Fibroblast of peridontal ligament (primary cell): ENCODE data around the gene SP9.

Experiments used
- DNase-seq: peaks from one replicate; pipeline ENCODE4 v3.0.0-alpha.2; 2010; ENCODE audit errors: extremely low read depth

Gene SP9

GRCh38 chr2:174333372-174334277 is 1.1 kb upstream of the SP9 start:
- peak; percentile 54 for DNase-seq

DNA sequence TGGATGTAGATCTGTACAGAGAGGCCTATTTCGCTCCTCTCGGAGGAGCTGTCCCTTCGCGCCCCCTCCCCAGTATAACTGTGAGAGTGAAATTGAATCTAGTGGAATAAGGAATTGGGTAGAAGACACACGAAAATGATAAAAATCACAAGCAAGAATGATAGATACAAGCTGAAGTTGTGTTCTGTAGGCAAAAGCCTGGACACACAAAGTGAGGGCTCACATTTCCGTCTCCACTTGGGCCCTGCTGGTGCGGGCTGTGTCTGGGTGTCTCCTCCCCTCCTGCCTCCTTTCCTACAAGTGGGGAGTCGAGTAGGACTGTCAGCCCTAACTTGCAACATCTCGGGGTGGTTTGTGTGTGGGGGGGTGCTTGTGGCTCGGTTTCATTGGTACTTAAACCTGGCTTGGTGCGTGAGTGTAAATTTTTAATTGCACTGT is 457 bp upstream of the SP9 start:
- DNase-seq = peak; percentile 75

- DNase-seq = no peak
Measured at GRCh38 chr2:174335254-174335987, 667 bp downstream of the SP9 start.

DNA sequence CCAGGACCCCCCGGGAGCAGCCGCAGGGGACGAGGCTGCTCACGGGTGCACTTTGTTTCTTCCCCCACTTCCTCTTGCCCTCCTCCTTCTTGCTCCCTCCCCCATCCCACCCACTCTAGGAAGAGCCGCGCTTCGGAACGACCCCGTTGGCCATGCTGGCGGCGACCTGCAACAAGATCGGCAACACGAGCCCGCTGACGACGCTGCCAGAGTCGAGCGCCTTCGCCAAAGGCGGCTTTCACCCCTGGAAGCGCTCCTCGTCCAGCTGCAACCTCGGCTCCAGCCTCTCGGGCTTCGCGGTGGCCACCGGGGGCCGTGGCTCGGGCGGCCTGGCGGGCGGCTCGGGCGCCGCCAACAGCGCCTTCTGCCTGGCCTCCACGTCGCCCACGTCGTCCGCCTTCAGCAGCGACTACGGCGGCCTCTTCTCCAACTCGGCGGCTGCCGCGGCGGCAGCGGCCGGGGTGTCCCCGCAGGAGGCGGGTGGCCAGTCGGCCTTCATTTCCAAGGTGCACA is 1.3 kb downstream of the SP9 start:
- DNase-seq = peak; percentile 71

- peak; percentile 40 for DNase-seq
Measured at GRCh38 chr2:174336501-174337336, 2.0 kb downstream of the SP9 start.

DNA sequence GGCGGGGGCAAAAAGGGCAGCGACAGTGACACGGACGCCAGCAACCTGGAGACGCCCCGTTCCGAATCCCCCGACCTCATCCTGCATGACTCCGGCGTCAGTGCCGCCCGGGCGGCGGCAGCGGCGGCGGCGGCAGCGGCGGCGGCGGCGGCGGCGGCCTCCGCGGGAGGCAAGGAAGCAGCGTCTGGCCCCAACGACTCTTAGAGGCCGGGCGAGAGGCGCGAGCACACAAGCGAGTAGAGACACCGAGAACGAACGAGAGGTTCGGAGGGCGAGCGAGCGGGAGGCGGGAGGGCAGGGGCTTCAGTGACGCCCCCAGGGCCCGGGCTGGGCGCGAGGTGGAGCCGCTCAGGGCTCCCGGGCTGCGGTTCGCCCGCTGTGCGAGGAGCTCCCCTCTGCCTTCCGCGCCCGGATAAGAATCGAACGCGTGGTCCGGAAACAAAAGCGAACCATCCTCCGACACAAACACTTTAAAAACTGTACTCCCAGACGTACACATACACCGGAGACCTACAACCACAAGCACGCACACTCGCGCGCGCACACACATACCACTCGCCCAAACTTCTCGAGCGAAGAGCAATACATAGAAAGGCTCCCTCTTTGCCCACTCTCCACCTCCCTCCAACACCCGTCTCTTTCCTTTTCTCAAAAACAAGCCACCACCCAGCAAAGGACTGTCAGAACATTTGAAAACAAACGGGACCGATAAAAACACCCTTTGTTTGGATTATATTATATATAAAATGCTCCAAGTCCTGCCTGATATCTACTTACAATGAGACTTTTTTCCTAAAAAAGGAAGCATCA is 2.8 kb downstream of the SP9 start:
- DNase-seq = peak; percentile 69

- no peak for DNase-seq
Measured at GRCh38 chr2:174338147-174338605, 3.4 kb downstream of the SP9 start.

GRCh38 chr2:174338671-174339560 is 4.2 kb downstream of the SP9 start:
- DNase-seq = peak; percentile 69

DNA sequence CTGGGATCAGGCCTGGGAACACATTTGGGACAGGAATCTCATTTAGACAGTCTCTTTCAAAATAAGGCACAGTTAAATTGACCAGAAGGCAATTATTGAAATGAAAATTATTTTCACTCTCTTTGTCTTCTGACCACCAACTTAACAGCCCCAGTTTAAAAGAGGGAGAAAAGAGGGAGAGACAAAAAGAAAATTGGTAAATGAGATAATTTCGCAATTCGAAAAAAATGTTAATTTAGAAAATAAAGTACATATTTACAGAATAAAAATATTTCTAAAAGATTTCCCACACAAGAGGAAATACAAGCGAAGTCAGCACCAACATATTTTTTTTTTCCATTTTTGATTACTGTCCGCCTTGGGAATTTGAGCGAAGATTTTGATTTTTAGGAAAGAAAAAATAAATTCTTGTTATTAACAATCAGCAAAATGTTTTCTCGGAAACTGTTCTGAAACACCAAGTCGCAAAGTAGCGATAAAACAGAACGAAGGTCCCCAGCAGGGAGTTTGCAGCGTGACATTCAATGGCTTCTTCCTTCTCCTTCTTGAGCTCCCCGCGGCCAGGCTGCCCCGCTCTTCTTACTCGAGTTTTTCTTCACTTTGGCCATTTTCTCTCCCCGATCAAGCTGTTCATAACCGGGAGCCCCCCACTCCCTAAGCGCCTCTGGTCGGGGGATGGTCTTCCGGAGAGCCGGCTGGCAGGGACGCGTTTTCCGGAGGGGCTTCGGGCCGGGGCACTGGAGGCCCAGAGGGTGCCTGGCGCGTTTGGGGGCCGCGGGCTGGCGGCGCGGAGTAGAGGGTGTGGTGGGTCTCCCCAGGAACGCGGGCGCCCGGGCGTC is 5.0 kb downstream of the SP9 start:
- DNase-seq = peak; percentile 50

DNA sequence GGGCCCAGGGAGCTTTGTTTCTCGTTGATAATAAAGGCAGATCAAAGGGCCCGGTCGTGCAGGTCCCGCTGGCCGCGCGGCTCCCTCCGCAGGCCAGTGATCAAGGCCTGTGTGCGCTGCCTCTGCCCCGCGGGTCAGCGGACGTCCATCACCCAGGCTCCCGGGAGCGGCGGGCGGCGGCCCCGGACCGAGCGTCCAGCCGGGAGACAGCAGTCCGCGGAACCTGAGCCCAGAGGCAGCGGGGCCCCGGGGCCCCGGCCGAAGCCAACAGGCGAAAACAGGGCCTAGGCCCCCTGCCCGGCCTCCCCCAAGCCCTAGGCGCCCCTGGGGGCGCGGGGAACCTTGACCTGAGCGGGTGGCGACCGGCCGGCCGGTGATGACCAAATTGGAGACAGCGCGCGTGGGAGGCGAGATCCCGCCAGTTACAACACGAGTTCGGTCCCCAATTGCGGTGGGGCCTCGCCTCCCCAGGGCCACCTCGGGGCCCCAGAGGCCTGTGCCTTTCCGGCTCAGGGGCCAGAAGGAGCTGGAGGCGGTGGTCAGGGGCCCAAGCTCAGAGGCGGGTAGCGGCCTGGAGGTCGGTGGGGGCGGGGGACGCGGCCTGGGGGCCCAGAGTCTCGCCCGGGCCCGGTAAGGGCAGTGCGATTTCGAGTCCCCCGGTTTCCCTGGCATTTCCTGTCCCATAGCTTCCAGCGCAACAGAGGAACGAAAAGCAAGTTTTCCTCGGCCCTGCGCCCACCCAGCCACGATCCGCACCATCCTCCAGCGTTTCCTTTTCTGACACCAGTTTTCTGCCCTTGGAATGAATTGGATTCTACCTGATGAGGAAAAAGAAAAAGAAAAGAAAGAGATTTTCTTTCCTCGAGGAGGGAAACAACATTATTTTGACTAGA is 5.9 kb downstream of the SP9 start:
- no peak for DNase-seq

DNA sequence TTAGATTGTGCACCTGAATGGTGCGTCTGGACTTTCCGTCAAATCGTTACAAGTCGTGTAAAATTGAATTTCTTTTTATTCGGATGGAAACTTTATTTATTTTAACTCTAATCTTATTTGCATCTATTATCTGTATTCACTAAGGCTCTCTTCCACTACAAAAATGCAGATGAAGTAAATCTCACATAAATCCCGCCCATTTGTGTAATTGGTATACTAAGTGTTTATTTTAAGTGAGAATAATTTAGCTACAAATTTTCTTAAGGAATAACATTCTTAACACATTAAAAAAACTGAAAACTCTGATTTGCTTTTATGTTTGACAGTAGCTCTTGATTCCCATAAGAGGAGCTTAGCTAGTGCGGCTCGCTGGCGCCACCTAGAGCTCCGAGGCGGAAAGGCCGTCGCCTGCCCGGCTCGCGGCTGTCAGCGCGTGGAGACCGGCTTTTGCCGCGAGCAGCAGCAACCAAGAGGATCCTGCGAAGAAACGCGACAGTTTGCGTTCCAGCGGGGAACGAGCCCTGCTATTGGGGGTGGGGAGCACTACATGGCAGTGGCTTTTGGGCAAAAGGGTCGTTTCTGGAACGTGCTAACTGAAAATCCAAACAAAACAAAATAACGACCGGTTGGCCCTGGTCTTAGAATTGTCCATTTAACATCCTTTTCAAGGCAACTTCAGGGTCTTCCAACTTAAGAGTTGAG is 6.7 kb downstream of the SP9 start:
- DNase-seq = peak; percentile 89

GRCh38 chr2:174341995-174342685 is 7.4 kb downstream of the SP9 start:
- no peak for DNase-seq

GRCh38 chr2:174342686-174343342 is 8.1 kb downstream of the SP9 start:
- DNase-seq = peak; percentile 35

DNA sequence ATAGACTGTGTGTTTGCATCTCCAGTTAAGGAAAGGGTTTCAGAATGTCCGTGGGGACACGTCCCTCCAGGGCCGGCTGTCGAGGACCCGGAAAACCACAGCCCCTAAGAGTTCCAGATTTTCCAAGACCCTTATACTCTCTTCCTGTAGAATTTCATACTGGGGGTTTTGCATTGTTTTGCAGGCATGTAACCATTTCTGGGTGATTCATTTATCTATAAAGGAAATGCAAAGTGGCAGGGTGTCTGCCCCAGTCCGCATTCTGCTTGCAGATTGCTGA is 8.5 kb downstream of the SP9 start:
- peak; percentile 21 for DNase-seq

- no peak for DNase-seq
Measured at GRCh38 chr2:174343623-174344455, 9.1 kb downstream of the SP9 start.
